Sigmoid colon (tissue), 7 donors: ENCODE results near the gene LILRB2. TPM values are rescaled to one million over a fixed set of nuclear protein-coding genes. Genes with fewer than 3 reads are reported as not detected.
A peak's percentile ranks its signal among the peaks of the same experiment; 100 is the strongest.
"Not testable (repeated sequence)": the region's sequence is repeated elsewhere in the genome, so short reads cannot be mapped to it uniquely, and the experiment has no call there.

Source experiments
- DNase-seq: peaks from one replicate; pipeline ENCODE4 v3.0.0-alpha.2; 2019
- H3K27ac ChIP-seq, 4 donors: fragments of 200-600 bp; sonication (generic); one replicate each; pipeline ENCODE4 v1.5.1; 2016 to 2019; ENCODE audit warnings: mild to moderate bottlenecking in 1 of 4
- H3K27me3 ChIP-seq, 3 donors: fragments of 200-600 bp; sonication (generic); one replicate each; pipeline ENCODE4 v1.5.1; 2019; ENCODE audit warnings: mild to moderate bottlenecking in 1 of 3
- H3K36me3 ChIP-seq, 4 donors: fragments of 200-600 bp; sonication (generic); one replicate each; pipeline ENCODE4 v1.5.1; 2016 to 2019
- H3K4me1 ChIP-seq, 4 donors: fragments of 200-600 bp; sonication (generic); one replicate each; pipeline ENCODE4 v1.5.1; 2017 to 2019
- H3K4me3 ChIP-seq, 4 donors: fragments of 200-600 bp; sonication (generic); one replicate each; pipeline ENCODE4 v1.5.1; 2017 to 2019; ENCODE audit warnings: mild to moderate bottlenecking in 2 of 4, moderate library complexity in 1 of 4
- H3K9me3 ChIP-seq, 4 donors: fragments of 200-600 bp in 3 of 4; sonication (generic) in 3 of 4; one replicate each; pipeline versions ENCODE4 v1.5.1 to v1.6.1; 2013 to 2019
- CTCF ChIP-seq, 4 experiments: fragments of 450-650 bp in 3 of 4; fragments of 200-600 bp in 1 of 4; IDR thresholded peaks; one replicate each; pipeline ENCODE4 v1.5.1; 2016 to 2019; ENCODE audit warnings: antibody characterized with exemption in 4 of 4, mild to moderate bottlenecking in 3 of 4, moderate library complexity in 2 of 4
- EP300 ChIP-seq, 4 donors: sonication (generic); formaldehyde crosslinking; IDR thresholded peaks; one replicate each; pipeline ENCODE4 v1.6.1; 2017; ENCODE audit warnings: antibody characterized with exemption in 4 of 4
- POLR2A ChIP-seq, 2 donors: fragments of 450-650 bp; IDR thresholded peaks; one replicate each; pipeline ENCODE4 v1.6.1; 2016; ENCODE audit warnings: antibody characterized with exemption in 2 of 2, mild to moderate bottlenecking in 2 of 2, moderate library complexity in 2 of 2
- POLR2AphosphoS5 ChIP-seq, 4 donors: sonication (generic); formaldehyde crosslinking; IDR thresholded peaks; one replicate each; pipeline ENCODE4 v1.6.1; 2017; ENCODE audit warnings: antibody characterized with exemption in 4 of 4
- WGBS, 2 donors: extraction: QIAGEN DNeasy Blood & Tissue Kit; methylation state at CpG; one replicate each; pipeline ENCODE4 v1.1.7; 2013; 5-methylcytosine and 5-hydroxymethylcytosine counted together
- intact Hi-C: fragments of 100-400 bp; cut with DNase I; formaldehyde crosslinking; loops from one replicate; pipeline ENCODE4 v1.15.1; 2023
- polyA plus RNA-seq, 3 donors: library from polyadenylated mRNA; stranded (reverse); fragments of 200-250 nt; gene quantifications; one replicate each; pipeline ENCODE4 v1.2.3, GENCODE V29; 2013
- total RNA-seq, 4 donors: library from RNA; depleted of rRNA; stranded (reverse); fragments of >200 nt; gene quantifications; one replicate each; pipeline ENCODE4 v1.1.0, GENCODE V29; 2016
- donor health status: healthy with polysubstance abuse.
- donor health status: Bipolar disorder and iron deficiency.
- donor health status: healthy.

The LILRB2 gene
- total RNA-seq (1 to 10 TPM; 2.5 to 5.0 (median 3.5) TPM), polyA plus RNA-seq (1 to 10 TPM; 2.4 to 5.9 (median 5.5) TPM)

- 60 to 73% methylated on average over 12 of the region's 12 CpGs for WGBS, 2 donors
- H3K27me3 ChIP-seq = peaks cover 0 to 28% (median 13%) of the 10 kb centered on the region in 3 donors
- peak within 1 kb of the TSS in 2 of 4 donors; percentile 8 to 21 for H3K4me3 ChIP-seq
- H3K27ac ChIP-seq = peak within 1 kb of the TSS in 1 of 4 donors; percentile 18
- DNase-seq = peak; percentile 44
- H3K4me1 ChIP-seq = no peaks in the 10 kb centered on the region
- no peaks in the 10 kb centered on the region for H3K9me3 ChIP-seq
- H3K36me3 ChIP-seq = no peaks in the 10 kb centered on the region
- intact Hi-C loops = no loop called here
- TF ChIP-seq POLR2AphosphoS5 (IDR thresholded peaks at IDR 0.05) = no peak
- no peak for TF ChIP-seq CTCF (IDR thresholded peaks at IDR 0.05)
- no peak for TF ChIP-seq POLR2A (IDR thresholded peaks at IDR 0.05)
- no peak for TF ChIP-seq EP300 (IDR thresholded peaks at IDR 0.05)
Measured at GRCh38 chr19:54281007-54281728, at the start of gene LILRB2. LILRB2 (minus strand) TSS chr19:54281110; CDS start chr19:54280496, 614 bp downstream.

- Histone ChIP-seq H3K27me3 (no peaks in the 10 kb centered on the region), H3K9me3 (no peaks in the 10 kb centered on the region), H3K36me3 (no peaks in the 10 kb centered on the region), H3K4me1 (no peaks in the 10 kb centered on the region), H3K4me3 (no peak overlapping the region), H3K27ac (no peak overlapping the region)
- 81 to 88% methylated on average over 14 of the region's 14 CpGs for WGBS, 2 donors
- peak; percentile 36 for DNase-seq
- intact Hi-C loops = no loop called here
- TF ChIP-seq EP300 (IDR thresholded peaks at IDR 0.05) (no peak), CTCF (IDR thresholded peaks at IDR 0.05) (no peak), POLR2A (IDR thresholded peaks at IDR 0.05) (no peak), POLR2AphosphoS5 (IDR thresholded peaks at IDR 0.05) (no peak)
Measured at GRCh38 chr19:54329476-54330165, 48.7 kb upstream of the LILRB2 start.

GRCh38 chr19:54328781-54329180 is 47.9 kb upstream of the LILRB2 start:
- H3K36me3 ChIP-seq, H3K4me1 ChIP-seq, H3K9me3 ChIP-seq, intact Hi-C loops, H3K27me3 ChIP-seq, H3K27ac ChIP-seq, DNase-seq, H3K4me3 ChIP-seq: not testable (repeated sequence)
- 70 to 73% methylated on average over 5 of the region's 5 CpGs for WGBS, 2 donors

- intact Hi-C loops = no loop called here
- Histone ChIP-seq H3K27ac (no peak overlapping the region), H3K4me3 (no peak overlapping the region), H3K4me1 (no peaks in the 10 kb centered on the region), H3K27me3 (peaks cover 0 to 21% (median 0%) of the 10 kb centered on the region in 3 donors), H3K36me3 (no peaks in the 10 kb centered on the region), H3K9me3 (no peaks in the 10 kb centered on the region)
- WGBS, 2 donors = 71 to 73% methylated on average over 5 of the region's 5 CpGs
- TF ChIP-seq EP300 (IDR thresholded peaks at IDR 0.05) (no peak), POLR2AphosphoS5 (IDR thresholded peaks at IDR 0.05) (no peak), CTCF (IDR thresholded peaks at IDR 0.05) (no peak), POLR2A (IDR thresholded peaks at IDR 0.05) (no peak)
- DNase-seq = no peak
Measured at GRCh38 chr19:54325631-54326030, 44.7 kb upstream of the LILRB2 start.

DNA sequence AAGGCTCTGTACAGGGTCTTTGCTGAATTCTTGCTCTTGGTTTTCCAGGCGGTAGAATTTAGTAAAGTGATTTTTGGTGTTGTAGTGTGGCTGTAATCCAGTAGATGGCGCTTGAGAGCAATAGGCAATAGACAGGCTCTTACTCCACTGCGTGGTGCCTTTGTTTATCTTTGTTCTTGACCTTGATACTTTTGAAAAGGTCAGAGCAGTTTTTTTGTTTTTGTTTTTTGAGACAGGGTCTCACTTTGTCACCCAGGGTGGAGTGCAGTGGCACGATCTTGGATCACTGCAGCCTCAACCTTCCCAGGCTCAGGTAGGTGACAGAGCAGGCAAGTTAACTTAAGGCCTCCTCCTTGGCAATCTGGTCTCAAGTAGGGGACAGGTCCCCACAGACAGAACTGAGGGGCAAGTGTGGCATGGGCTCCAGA is 44.3 kb upstream of the LILRB2 start:
- no peak overlapping the region for H3K27ac ChIP-seq
- 5 to 9% methylated on average over 4 of the region's 4 CpGs for WGBS, 2 donors
- H3K4me1 ChIP-seq = no peaks in the 10 kb centered on the region
- peak in 3 of 4 experiments; percentile 33 to 78 (median 57) for TF ChIP-seq CTCF (IDR thresholded peaks at IDR 0.05)
- TF ChIP-seq POLR2AphosphoS5 (IDR thresholded peaks at IDR 0.05) = no peak
- TF ChIP-seq POLR2A (IDR thresholded peaks at IDR 0.05) = no peak
- TF ChIP-seq EP300 (IDR thresholded peaks at IDR 0.05) = no peak
- no peak for DNase-seq
- H3K9me3 ChIP-seq = no peaks in the 10 kb centered on the region
- H3K27me3 ChIP-seq = peaks cover 0 to 21% (median 0%) of the 10 kb centered on the region in 3 donors
- H3K36me3 ChIP-seq = no peaks in the 10 kb centered on the region
- H3K4me3 ChIP-seq = no peak overlapping the region
- intact Hi-C loops = no loop called here
